HG03342 (cell line): ENCODE results near the gene CD86.
A peak's percentile ranks its signal among the peaks of the same experiment; 100 is the strongest.
"Not testable (repeated sequence)": the region's sequence is repeated elsewhere in the genome, so short reads cannot be mapped to it uniquely, and the experiment has no call there.

Experiments used
- ATAC-seq: cut with Tn5 transposase; IDR thresholded peaks from one replicate; pipeline ENCODE4 v1.9.1; 2021; ENCODE audit warnings: mild to moderate bottlenecking, moderate library complexity; ENCODE audit not compliant: unreplicated experiment

CD86 gene, protein sequence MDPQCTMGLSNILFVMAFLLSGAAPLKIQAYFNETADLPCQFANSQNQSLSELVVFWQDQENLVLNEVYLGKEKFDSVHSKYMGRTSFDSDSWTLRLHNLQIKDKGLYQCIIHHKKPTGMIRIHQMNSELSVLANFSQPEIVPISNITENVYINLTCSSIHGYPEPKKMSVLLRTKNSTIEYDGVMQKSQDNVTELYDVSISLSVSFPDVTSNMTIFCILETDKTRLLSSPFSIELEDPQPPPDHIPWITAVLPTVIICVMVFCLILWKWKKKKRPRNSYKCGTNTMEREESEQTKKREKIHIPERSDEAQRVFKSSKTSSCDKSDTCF

DNA sequence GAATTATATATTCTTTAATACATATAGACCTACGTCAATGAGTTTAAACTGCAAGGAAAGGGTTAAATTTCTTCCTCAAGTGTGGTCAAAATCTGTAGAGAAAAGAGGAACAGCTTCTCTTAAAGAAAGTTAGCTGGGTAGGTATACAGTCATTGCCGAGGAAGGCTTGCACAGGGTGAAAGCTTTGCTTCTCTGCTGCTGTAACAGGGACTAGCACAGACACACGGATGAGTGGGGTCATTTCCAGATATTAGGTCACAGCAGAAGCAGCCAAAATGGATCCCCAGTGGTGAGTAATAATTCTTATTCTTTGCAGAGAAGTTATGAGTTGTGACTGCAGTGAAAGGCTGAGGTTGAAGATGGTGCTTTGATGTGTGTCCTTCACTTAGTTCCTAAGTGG is at the start of gene CD86:
CD86 (plus strand) TSS at position 148 of the 400 bp plus-strand sequence; CDS start at position 276, 128 bp downstream.
- ATAC-seq: peak; percentile 96

DNA sequence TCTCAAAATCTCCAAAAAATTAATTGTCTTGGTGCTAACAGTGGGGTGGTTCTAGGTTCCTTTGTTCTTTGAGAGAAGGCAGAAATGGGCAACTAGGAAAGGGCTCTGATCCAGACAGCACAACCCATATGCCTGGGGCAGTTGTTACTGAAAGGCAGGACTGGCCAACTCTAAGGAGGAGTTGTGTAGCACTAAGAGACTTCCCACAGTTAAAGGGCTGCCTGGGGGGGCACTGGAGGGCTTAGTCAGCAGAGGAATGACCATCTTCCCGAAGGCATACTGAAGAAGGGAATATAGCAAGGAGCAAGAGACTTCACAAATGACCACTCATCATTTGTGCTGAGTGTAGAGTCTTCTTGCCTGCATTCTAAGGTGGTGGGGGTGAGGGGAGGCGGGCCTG is 48.9 kb upstream of the CD86 start:
- ATAC-seq: no peak

DNA sequence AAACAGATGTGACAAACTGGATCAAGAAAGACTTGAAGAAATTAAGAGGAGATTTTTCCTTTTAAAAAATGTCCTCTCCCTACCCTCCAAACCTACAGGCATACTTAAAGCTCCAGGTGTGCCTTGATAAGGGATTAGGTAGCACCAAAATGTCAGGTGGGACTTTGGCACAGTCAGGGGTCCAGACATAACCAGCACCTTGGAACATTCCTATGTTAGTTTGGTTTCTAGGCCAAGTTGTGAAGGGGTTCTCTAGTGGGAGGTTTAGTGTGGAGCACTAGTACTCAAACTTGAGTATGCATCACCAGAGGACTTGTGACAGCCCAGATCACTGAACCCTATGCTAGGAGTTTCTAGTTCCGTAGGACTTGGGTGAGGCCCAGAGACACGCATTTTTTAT is 47.0 kb upstream of the CD86 start:
- ATAC-seq: no peak

DNA sequence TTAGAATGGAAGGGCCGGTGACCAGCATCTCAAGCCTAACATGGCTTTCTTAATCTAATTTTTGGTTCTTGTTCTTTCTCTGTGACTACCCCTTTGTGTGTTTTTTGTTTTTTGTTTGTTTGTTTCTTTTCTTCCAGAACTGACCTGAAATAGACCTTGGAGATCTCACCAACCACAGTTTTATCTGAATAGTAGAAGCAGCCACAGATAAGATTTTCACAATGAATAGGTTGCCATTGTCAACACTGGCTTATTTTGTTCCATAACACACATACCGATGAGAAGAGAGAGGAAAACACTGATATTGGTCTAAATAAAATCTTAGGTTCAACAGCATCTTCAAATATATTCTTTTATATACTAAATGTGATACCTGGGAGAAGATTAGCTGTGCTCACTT is 44.7 kb upstream of the CD86 start:
- no peak for ATAC-seq

DNA sequence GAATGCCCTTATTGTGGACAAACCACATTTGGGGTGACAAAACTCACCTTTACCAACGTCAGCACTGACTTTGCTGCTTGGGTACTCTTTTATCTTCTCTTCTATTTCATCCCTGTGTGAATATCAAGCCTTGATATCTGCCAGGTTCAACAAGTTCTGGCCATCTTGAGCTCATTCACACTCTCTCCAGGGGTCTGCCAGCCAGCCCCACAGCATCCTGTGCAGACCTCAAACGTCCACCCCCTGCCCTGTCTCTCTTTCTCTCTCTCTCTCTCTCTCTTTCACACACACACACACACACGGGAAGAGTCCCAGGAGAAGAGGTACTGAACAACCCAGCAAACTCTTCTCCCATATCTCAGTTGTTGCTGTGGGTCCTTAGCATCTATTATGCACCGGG is 43.8 kb upstream of the CD86 start:
- ATAC-seq: no peak

DNA sequence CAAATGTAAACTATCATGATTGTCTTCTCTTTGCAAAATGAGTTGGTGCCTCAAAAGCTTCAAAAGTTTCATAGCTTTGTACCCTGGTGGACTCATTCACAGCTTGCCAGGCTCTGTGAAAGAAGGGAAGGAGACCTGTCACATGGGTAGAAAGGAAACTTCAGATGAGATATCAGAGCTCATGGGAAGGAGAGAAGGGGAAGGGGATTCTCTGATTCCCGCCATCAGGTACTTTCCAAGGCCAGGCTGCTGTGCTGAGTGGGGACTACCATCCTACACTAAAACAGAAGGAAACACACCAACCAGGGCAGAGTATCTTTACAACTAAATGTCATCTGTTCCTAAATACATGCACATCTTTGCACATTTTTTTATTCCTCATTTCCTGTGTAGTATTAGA is 42.3 kb upstream of the CD86 start:
- ATAC-seq: no peak

DNA sequence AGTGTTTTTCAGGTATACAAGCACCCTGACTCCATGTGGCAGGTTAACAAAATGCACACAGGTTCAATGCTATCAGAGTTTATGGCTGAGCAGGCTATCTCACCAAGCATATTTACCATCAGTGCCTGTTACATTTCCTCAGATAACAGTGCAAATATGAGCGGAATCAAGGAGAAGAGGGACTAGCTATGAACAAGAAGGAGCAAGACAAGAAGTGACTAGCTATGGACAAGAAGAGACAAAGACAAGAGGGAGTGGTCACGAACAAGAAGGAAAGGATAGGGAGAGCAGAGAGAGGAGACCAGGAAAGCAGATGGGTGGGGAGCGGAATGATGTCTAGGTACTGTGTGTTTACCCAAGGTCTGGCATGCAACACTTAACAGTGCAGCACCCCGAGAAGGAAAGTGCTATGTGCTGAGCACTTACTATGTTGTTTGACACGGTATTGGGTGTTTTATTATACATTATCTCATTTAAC is 41.7 kb upstream of the CD86 start:
- no peak for ATAC-seq

DNA sequence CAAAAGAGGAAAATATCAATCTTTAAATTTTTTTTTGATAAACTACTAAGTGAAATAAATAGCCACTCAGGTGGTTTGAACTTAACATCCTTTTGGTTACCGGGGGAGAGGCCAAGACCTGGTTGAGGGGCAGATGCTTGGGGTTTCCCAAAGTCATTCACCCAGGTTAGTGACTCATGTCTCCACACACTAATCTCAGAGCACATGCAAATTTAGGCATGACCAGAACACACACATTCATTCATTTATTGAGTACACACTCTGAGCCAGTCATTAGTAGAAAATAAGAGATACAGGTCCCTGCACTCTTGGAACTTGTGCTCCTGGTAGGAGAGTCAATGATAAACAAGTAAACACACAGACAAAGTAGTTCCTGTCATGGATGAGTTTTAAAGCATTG is 40.4 kb upstream of the CD86 start:
- ATAC-seq: peak; percentile 85

DNA sequence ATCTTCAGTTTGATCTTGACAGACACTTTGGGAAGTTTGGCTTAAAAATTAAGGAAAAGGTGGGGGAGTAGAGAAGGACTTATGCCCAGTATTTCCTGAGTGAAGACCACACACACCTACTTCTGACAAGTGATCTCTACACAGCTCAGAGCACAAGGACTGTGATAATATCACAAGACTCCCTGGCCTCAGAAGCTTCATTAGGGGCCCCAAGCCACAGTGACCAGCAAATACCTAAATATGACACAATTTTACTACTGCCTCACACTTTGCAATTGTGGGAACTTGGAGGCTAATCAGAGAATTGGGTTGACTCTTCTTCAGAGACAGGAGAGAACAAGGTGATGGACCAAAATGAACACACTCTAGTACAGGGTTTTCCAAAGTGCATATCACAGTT is 35.7 kb upstream of the CD86 start:
- no peak for ATAC-seq

DNA sequence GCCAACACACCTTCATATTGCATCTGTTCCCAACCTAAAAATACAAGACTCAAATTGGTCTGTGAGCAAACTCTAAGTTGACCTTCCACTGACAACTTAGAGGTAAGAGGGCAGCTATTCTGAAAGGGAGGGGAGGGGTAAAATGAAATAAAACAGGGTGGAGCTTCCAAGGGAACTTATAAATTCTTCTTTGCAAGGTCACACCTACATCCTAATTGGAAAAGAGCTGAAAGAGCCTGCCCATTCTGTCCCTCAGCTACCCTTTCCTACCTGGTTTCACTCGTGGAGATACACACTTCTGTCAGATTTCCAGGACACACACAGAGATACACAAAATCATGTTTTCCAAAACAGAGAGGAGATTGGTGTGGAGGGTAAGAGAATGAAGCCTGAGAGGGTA is 34.1 kb upstream of the CD86 start:
- no peak for ATAC-seq

DNA sequence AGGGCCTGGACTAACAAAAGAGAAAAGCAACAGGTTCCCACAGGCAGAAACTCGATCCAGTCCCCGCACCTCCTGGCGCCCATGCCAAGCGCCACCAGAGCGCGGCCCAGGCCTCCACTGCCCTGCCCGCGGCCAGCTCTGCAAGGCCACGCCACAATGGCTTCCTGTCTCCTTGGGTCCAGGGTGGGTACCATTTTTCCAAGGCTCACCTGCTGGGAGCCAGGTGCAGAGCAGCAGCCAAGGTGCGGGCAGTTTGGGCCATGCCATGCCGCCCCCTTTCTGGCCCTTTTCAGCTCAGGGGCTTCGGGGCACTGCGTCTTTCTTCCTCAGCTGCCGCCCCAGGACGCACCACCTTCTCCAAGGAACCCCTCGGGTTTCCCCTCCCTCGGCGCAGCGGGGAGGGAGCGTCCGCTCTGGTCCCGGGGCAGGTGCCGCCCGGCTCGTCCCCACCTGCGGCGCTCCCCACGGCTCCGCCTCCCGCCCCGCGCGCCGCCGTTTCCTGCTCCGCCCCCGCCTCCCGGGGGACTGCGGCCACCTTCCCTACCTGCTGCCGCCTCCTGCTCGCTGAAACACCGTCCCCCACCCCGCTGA is 33.3 kb upstream of the CD86 start, which contains the start of gene ILDR1:
ILDR1 (minus strand) TSS at position 437 of the 591 bp plus-strand sequence; CDS start at position 267, 170 bp downstream.
- no peak for ATAC-seq

DNA sequence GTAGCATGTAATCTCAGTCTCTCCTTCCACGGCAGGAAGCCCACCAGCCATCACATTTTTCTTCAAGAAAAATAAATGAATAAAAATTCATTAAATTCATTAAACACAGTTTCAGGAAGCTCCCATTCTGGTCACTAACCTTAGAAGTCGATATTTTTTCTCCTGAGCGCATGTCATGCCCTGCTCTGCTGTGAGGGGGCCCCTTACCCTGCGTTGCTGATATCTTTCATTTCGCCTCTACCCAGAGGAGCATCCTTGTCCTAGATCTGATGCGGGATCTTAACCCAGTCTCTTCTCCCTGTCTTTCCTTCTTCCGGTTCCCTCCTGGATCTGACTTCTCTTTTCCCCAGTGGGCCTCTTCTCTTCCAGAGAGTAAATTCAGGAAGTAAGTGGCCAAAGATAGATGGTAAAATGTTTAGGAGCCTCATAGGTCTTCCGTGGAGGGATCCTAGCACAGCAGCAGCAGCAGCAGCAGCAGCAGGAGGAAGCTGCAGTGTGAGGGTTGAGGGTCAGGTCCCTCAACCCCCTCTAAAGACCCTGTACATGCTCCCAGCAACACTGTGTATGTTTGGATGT is 31.7 kb upstream of the CD86 start:
- no peak for ATAC-seq

DNA sequence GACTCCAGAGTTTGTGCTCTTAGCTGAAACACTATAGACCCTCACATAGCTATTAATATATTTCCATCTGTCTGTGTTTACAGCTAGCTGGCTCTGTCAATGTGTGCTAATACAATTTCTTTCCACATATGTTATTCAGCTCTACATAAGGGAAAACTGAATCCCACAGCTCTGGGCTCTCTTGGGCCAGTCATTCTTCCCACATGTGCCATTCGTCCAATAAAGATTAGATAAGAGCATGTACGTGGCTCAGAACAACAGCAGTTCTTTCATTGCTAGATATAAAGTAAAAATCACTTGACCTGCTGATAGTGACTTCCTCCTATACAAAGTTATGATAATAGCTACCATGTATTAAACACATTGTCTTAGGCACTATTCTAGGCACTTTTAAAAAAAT is 30.4 kb upstream of the CD86 start:
- no peak for ATAC-seq

DNA sequence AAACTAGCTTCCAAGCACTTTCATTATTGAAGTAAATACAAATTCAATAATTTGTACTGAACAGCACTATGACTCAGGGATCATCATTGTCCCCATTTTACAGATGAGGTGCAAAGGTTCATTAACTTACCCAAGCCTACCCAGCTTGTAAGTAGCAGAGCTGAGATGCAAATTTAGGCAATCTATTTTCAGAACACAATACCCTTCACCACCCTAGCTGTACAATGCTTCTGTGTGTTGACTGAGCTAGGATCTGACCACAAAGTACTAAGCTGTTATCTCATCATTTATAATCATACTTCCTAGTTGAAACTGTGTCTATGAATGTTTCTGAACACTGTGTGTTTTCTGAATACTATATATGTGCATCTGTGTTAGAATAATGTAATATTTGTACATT is 29.9 kb upstream of the CD86 start:
- peak; percentile 90 for ATAC-seq

DNA sequence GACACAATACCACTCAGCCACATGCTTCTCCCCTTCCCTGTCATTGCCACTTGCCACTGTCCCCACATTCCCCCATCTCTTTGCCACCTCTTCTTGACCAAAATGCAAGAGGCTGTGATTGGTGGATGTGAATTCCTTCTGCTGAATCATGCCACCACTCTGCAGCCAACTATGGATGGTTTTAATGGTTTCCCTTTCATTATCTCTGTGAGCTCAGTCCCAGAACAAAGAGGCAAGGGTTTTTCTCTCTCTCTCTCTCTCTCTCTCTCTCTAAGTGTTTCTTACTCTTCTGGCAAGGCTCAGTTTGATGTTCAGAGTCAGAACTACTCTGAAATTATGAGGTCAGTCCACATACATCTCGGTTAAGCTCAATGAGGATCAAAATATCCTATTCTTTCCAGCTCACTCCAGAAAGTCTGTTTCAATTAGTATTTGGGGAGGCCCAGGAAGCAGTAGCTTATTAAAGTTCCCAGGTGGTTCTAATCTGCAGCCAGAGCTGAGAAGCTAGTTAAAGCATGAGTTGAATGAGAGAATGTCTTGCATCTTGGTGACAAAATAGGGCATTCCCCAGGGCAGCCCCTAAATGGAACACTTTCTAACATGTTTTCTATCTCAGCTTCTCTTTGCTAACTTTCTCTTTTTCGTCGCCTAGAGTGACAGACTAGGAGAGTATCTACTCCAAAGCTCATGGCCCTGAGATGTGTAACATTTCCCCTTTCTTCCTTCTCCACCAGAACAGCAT is 24.6 kb upstream of the CD86 start:
- ATAC-seq: peak; percentile 64

DNA sequence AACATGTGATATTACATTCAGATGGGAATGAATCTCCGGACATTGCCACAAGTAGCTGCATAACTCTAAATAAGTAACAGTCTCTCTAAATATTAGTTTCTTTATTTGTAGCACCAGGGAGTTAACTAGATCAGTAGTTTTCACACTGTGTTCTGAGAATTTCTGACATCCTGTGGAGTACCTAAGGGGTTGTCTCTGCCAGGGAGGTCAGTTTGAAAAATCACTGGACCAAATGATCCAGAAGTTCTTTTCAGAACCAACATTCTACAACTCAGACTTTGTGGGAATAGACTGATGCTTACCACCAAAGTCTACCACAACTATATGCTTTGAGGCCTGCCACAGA is 24.1 kb upstream of the CD86 start:
- ATAC-seq: peak; percentile 30

DNA sequence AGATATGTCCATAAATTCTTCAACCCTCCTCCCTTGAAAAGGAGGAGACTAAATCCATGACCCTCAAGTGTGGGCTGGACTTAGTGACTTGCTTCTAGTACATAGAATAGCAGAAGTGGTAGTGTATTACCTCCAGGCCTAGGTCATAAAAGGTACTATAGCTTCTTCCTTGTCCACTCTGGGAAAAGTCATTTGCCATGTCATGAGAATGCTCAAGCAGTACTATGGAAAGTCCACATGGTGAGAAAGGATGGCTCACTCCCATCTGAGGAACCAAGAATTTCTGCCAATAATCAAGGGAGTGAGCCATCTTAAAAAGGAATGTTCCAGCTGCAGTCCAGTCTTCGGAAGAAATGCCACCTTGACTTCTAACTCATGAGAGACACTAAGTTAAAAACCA is 22.6 kb upstream of the CD86 start:
- no peak for ATAC-seq

DNA sequence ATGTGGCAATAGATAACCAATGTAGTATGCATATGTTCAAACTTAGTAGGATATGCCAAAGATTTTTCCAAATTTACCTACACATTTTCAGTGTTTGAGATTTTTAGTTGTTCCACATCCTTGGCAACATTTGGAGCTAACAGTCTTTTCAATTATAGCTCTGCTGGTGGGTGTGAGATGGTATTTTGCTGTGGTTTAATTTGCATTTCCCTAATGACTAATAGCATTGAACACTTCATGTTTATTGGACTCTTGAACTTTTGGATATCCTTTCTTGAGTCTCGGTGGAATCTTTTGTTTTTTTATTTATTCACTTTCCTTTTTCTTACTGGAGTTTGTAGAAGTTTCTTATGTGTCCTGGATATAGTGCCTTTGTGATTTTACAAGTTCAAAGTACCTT is 22.1 kb upstream of the CD86 start:
- ATAC-seq: no peak

DNA sequence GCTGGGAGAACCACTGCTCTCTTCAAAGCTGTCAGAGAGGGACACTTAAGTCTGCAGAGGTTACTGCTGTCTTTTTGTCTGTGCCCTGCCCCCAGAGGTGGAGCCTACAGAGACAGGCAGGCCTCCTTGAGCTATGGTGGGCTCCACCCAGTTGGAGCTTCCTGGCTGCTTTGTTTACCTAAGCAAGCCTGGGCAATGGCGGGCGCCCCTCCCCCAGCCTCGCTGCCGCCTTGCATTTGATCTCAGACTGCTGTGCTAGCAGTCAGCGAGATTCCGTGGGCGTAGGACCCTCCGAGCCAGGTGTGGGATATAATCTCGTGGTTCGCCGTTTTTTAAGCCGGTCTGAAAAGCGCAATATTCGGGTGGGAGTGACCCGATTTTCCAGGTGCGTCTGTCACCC is 7.9 kb upstream of the CD86 start:
- ATAC-seq: not testable (repeated sequence)

DNA sequence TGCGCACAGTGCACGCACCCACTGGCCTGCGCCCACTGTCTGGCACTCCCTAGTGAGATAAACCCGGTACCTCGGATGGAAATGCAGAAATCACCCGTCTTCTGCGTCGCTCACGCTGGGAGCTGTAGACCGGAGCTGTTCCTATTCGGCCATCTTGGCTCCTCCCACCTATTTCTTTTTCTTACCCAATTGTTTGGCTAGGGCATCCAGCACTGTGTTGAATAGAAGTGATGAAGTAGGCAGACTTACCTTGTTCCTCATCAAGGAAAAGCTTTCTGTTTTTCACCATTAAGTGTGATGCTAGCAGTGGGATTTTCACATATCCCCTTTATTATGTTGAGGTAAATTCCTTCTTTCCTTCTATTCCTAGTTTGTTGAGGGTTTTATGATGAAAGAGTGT is 7.4 kb upstream of the CD86 start:
- ATAC-seq: not testable (repeated sequence)

DNA sequence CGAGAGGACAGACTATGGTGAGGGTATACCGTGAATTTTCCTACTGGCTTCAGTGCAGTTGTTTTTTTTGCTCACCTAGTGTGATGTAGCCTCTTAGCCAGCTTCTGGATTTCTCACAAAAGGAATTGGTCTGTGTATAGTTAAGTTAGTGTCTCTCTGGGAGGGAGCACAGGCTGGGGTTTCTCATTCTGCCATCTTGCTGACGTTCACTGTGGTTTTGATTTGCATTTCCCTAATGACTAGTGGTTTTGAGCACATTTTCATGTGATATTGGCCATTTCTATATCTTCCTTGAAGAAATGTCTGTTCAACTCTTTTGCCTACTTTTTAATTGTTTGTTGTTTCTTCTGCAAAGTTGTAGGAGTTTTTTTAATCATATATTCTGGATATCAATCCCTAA is 2.2 kb upstream of the CD86 start:
- ATAC-seq: no peak

DNA sequence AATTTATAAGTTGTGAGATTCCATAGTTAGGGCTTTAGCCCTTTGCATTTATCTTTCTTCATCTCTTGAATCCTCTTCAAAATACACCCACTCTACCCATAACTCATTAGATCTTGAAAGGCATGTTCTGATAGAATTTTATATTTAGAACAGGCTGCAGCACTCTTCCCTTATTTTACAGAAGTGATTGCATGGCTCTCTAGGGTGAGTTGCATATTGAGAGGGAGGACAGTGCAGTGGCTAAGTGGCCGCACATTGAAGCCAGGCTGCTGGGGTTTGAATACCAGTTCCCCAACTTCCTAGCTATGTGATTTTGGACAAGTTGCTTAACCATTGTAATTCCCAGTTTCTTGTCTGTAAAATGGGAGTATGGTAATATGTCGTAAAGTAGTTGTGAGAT is 2.5 kb downstream of the CD86 start:
- ATAC-seq: no peak
